ENCODE results near the gene CDK8.
A peak's percentile ranks its signal among the peaks of the same experiment; 100 is the strongest.
"Not testable (repeated sequence)": the region's sequence is repeated elsewhere in the genome, so short reads cannot be mapped to it uniquely, and the experiment has no call there.

Gene CDK8

DNA sequence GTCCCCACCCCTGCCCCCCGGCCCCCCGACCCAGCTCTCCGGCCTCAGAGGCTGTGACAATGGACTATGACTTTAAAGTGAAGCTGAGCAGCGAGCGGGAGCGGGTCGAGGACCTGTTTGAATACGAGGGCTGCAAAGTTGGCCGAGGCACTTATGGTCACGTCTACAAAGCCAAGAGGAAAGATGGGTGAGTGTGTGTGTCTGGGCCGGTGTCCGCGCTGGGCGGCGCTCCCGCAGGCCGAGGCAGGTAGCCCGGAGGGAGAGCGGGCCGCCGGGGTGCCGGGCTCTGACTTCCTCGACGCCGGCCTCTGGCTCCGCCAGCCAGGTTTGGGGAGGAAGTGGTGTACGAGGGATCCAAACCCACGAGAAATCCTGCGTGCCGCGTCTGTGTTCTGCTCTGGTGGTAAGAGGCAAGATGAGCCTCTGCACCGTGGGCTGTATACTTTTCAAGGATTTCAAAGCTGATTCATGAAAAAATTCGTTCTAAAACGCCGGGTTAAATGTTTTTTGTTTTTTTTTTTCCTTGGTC is 718 bp downstream of the CDK8 start:
- peak; percentile 16 for DNase-seq

DNA sequence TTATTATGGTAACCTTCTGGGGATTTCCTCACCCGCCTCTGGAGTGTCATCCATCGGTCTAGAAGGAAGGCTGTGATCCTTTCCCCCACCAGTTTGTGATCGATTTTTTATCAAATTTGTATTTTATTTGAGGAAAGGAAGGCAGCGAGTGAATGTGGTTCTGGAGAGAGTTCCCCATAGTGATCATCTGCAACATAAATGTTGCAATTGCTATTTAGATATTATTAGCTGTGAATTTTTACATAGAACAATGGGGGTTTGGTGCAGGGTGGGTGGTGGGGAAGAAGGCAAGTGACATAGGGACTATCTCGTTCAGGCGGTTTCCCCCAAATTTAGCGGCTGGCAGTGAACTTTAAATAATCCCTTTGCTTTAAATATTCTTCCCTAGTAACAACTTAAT is 1.2 kb downstream of the CDK8 start:
- no peak for DNase-seq

DNA sequence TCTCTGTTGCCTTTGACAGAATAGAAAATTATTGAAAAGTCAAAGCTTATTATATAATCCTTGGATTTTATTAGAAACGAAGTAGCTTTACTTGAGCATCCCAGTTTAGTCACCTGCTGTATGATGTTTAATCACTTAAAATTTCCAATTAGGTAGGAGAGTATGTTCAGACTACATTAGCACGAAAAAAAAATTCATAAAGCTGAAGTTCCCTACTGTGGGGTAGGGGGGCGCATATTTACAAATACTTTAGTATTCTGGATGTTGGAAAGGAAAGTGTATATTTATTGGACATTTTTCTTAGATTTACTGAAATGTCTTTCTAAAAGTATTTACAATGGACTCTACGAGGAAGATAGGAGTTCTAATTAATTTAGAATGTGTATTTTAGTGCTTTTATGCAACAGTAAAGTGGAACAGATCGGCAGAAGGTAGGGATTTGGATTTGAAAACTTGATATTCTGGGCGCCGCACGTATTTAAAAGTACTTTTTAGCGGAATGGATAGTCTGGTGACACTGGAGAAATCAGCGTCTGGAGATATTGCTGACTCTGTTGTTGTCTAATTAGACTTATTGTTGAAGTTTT is 1.9 kb downstream of the CDK8 start:
- DNase-seq = no peak

DNA sequence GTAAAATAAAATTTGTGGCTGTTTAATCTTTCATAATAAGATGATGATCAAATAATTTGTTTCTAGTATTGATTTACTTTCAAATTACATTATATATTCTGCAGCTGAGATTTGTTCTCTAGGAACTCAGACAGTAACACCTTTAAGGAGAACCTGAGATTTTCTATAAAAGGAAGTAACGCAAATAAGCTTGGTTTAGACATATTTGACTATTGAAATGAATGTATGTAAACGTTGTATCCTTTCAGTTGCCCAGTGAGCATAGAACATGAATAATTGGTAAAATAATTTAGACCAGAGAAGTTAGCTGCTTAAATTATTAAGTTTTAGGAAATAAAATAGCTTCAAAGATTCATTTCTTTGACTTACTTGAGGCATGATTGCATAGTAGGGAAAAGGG is 3.1 kb downstream of the CDK8 start:
- no peak for DNase-seq

DNA sequence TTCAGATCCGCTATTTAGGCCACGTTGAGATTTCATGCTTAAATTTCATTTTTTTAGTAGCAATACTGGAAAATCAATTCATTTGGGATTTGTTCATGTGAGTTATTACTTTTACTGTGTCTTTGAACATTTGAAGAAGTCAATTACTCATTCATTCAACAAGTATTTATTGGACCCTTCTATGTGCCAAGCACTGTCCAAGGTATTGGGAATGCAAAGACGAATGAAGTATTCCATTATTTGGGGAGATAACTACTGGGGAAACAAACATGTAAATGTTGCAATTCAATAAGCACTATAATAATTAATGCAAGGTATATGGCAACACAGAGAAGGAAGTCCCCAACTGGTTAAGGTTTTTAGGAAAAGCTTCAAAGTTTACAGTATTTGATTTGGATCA is 5.7 kb downstream of the CDK8 start:
- DNase-seq = no peak

DNA sequence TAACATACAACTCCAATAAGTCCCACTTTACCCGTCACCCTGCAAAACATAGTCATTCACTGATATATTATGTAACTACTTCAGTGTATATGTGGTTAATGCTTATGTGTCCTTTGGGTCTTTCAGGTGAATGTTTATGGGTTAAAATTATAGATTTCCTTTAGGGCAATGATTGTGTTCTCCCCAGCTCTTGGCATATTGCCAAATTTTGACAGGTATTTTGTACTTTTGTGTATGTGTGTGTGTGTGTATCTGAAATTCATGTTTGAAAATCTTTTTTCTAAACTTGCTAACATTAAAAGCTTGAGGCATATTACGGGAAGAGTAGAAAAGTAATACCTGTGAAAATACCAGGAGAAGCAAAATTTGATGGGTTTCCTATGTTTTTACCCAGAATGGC is 8.2 kb downstream of the CDK8 start:
- DNase-seq = no peak

DNA sequence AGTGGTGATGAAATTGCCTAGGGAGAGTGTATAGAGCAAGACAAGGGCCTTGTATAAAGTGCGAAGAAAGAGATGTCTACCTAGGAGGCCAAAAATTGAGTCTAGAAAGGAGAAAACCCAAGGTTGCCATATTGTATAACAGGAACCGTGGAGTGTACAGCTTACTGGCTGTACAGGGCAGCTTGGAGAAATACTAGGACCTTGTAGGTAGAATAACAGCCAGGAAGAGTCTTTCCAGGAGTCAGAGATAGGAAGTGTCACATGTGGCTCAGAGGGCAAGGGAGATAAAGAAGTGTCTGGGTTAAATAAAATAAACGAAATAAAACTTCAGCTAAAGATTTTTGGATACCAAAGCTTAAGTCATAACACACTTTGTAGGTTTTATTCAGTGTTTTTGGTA is 12.4 kb downstream of the CDK8 start:
- no peak for DNase-seq

DNA sequence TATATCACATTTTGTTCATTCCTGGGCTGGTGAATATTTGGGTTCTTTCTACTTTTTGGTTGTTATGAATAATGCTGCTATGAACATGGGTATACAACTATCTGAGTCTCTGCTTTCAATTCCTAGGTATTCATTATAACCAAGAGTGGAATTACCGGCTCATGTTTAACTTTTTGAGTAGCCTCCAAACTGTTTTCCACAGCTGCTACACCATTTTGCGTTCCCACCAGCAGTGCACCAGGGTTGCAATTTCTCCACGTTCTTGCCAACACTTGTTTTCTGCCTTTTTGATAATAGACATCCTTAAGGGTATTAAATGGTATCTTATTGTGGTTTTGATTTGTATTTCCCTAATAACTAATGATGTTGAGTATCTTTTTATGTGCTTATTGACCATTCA is 16.8 kb downstream of the CDK8 start:
- DNase-seq = no peak

DNA sequence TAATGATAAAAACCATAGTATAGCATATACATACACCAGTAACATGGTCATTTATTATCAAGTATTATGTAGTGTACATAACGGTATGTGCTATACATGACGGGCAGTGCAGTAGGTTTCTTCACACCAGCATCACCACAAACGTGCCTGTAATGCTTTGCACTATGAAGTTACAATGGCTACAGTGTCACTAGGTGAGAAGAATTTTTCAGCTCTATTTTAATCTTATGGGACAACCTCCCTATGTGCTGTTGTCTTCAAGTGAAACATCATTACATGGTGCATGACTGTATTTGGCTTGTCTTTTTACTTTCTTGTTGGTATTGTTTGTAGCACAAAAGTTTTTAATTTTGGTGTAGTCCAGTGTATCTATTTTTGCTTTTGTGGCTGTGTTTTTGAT is 18.7 kb downstream of the CDK8 start:
- no peak for DNase-seq

DNA sequence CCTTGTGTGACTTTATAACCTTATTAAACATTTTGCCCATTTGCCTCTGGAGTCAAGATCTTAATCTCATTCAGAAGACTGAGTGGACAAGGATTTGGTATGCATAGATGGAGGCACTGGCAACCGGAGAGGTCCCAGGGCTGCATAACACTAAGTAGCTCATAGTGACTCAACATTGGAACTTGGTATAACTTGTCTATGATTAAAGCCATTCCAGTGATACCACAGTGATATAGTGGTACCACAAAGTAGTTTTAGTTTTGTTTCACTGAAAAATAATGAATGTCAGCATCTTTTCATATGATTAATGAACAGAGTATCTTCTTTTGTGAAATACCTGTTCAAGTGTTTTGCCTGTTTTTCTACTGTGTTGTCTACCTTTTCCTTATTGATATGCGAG is 26.4 kb downstream of the CDK8 start:
- no peak for DNase-seq

DNA sequence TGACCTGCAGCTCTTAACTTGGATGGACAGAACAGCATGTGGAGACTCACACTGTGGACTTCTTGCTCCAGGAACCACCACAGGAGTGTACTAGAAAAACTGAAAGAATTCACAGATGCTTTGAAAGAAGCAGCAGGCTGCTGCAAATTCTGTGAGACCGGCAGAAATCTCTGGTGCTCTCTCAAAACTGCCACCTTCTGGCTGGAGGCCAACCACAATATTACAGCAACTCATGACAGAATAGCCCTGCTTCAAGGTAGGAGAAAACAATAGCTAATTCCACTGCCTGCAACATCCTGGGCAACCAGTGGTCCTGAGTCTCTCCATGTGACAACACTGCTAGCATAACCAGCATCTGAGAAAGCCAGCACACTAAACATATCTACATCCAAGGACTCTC is 26.9 kb downstream of the CDK8 start:
- no peak for DNase-seq

DNA sequence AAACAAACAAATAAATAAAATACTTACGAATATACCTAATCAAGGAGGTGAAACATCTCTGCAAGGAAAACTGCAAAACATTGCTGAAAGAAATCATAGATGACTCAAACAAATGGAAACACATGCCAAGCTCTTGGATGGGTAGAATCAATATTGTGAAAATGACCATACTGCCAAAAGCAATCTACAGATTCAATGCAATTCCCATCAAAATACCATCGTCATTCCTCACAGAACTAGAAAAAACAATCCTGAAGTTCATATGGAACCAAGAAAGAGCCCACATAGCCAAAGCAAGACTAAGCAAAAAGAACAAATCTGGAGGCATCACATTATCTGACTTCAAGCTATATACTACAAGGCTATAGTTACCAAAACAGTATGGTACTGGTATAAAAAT is 32.0 kb downstream of the CDK8 start:
- not testable (repeated sequence) for DNase-seq

DNA sequence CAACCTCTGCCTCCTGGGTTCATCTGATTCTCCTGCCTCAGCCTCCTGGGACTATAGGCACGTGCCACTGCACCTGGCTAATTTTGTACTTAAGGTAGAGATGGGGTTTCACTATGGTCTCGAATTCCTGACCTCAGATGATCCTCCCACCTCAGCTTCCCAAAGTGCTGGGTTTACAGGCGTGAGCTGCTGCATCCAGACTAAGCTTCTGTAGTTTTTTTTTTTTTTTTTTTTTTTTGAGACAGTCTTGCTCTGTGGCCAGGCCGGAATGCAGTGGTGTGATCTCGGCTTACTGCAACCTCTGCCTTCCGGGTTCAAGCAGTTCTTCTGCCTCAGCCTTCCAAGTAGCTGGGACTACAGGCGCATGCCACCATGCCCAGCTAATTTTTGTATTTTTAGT is 34.9 kb downstream of the CDK8 start:
- not testable (repeated sequence) for DNase-seq

DNA sequence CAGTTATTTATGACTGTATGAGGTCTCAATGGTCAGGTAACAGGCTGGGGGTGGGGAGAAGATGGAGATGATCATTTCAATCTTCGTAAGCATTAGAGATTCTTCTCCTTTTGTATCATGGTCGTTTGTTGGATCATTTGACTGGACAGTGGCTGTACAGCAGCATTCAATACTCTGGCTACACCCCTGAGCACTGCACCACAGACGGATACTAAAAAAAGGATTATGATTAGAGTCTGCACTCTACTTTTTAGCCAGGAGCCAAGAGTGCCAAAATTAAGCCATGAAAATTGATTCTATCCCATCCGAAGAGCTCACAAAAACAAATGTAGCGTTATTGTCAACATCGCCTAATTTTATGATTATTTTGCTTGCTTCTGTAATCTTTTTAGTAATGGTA is 41.9 kb downstream of the CDK8 start:
- DNase-seq = no peak

DNA sequence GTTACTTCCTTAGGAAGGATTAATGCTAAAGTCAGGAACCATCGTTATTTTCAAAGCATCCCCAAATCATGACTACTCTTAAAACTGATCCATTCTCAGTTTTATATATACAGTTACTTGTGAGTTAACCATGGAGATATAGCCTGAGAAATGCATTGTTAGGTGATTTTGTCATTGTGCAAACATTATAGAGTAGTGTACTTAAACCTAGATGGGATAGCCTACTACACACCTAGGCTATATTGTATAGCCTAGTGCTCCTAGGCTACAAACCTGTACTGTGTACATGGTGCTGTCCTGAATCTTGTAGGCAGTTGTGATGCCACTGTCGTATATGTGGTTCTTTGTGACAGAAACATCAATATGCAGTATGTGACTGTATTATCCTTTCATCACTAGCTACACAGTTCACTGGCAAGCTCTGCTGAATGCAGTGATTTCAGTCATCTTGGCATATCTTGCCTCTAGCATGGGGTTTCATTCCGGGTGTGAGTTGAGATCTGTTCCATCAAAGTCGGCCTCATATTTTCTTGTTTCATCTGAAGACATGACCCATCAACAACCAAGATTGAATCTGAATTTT is 45.3 kb downstream of the CDK8 start:
- no peak for DNase-seq

DNA sequence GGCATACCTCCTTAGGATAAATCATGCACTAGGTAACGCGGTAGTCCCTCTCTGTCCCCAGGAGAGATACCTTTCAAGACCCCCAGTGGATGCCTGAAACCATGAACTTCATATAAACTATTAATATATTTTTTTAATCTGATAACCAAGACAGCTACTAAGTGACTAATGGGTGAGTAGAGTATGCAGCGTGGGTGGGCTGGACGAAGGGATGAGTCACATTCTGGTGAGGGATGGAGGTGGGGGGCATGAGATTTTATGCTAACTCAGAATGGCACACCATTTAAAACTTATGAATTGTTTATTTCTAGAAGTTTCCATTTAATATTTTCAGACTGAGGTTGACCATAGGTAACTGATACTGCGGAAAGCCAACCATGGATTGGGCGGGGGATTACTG is 46.2 kb downstream of the CDK8 start:
- DNase-seq = no peak

DNA sequence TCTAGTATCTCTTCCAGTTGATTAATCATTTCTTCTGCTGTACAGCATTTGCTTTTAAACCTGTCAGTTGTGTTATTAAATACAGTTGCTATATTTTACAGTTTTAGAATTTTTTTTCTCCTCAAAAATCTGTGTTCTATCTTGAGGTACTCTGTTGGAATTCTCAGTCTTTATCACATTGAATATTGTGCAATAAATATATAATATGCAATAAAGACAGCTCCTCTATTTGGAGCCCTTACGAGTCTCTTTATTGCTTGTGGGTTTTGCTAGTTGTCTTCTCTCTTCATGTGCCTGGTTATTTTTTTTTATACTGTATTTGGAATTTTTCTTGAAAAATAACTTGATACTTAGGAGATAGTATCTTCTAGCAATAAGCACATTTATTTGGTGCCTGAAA is 51.7 kb downstream of the CDK8 start:
- DNase-seq = no peak

DNA sequence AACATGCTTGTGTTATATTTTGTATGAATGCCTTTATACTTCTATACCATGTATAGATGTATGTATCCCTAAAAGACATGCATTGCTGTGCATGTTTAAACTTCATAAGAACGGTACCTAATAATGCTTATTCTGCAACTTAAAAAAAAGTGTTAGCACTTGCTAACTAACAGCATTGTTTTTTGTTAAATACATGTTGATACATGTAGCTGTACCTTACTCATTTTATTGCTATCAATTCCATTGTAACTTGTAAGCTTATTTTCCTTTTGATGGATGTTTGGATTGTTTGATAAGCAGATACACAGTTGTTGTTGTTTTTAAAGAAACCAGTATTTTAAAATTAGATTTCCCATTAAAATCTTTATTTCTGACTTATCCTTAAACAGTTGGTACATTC is 53.8 kb downstream of the CDK8 start:
- DNase-seq = no peak

DNA sequence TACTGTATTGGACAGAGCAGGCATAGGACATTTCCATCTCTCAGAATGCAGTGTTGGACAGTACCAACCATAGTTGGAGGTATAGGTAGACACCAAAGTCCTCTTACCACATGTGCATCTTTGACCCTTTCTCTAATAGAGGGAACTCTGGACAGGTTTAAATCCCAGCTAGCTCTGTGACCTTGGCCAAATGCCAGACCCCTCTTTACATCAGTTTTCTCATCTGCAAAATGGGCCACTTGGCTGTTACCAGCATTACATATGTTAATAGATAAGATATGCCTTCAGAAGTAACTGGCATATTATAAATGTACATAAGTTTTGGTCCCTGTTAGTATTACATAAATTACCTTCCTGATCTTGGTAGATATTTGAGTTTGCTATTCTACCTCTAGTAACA is 54.3 kb downstream of the CDK8 start:
- no peak for DNase-seq

DNA sequence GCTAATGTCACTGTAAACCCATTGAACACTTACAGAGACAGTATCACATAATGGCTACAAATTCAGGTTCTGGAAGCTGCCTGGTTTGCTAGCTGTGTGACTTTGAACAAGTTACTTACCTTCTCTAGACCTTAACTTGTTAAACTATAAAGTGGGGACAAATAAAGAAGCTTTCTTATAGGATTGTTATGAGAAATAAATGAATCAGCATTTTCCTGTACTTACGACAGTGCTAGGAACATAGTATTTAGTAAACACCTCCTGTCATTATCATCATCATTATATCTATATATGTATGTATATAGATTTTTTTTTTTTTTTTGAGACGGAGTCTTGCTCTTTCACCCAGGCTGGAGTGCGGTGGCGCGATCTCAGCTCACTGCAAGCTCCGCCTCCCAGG is 54.9 kb downstream of the CDK8 start:
- no peak for DNase-seq

DNA sequence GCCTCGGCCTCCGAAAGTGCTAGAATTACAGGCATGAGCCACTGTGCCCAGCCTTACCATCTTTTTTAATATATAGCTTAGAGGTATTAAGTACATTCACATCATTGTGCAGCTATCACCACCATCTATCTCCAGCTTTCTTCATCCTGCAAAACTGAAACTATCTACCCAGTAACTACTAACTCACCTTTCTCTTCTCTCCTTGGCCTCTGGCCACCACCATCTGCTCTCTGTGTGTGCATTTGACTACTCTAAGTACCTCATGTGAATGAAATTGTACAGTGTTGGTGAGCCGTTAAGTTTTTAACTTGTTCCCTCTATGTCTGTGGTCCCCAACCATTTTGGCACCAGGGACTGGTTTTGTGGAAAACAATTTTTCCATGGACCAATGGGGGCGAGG is 56.1 kb downstream of the CDK8 start:
- DNase-seq = no peak

DNA sequence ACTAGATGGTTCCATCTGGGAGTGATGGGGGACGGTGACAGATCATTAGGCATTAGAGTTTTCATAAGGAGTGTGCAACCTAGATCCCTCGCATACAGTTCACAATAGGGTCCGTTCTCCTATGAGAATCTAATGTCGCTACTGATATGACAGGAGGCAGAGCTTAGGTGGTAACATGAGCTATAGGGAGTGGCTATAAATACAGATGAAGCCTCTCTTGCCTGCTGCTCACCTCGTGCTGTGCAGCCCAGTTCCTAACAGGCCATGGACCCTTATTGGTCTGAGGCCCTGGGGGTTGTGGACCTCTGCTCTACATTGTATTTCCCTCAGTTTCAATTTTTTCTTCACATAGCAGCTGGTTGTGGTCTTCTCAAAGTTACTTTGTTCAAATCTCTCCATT is 56.5 kb downstream of the CDK8 start:
- no peak for DNase-seq

DNA sequence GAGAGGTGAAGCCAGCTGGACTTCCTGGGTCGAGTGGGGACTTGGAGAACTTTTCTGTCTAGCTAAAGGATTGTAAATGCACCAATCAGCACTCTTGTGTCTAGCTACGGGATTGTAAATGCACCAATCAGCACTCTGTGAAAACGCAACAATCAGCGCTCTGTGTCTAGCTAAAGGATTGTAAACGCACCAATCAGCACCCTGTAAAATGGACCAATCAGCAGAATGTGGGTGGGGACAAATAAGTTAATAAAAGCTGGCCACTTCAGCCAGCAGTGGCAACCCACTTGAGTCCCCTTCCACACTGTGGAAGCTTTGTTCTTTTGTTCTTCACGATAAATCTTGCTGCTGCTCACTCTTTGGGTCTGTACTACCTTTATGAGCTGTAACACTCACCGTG is 58.1 kb downstream of the CDK8 start:
- not testable (repeated sequence) for DNase-seq

DNA sequence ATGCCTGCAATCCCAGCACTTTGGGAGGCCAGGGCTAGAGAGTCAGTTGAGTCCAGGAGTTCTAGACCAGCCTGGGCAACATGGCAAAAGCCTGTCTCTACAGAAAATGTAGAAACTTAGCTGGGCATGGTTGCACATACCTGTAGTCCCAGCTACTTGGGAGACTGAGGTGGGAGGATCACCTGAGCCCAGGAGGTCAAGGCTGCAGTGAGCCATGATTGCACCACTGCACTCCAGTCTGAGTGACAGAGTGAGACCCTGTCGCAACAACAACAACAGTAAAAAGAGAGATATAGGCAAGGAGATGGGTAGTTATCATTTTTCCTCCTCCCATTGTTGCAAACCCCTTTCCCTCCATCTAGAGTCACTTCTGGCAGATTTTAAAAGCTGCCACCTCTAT is 62.2 kb downstream of the CDK8 start:
- DNase-seq = not testable (repeated sequence)

DNA sequence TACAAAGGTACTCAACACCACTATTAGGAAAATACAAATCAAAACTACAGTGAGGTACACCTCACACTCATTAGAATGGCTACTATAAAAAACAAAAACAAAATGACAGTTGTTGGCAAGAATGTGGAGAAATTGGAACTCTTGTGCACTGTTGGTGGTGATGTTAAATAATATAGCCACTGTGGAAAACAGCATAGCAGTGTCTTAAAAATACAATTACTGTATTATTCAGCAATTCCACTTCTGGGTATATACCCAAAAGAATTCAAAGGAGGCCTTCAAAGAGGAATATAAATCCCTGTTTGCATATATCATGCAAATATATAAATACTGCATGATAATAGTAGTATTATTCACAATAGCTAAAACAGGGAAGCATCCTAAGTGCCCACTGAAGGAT is 66.8 kb downstream of the CDK8 start:
- no peak for DNase-seq

All from NCI-H510A (cell line).